SK-N-SH treated with all-trans-retinoic acid at 6 μM for 48 hours (cell line): ENCODE results near the gene GFRAL.

Experiments used
- ATAC-seq: fragments of 200-7000 bp; cut with Tn5 transposase; 3 replicates; pipeline ENCODE4 v1.9.1; 2020; ENCODE audit warnings: mild to moderate bottlenecking, moderate library complexity
- ARNTL ChIP-seq: fragments of 450-650 bp; formaldehyde crosslinking; IDR thresholded peaks from 2 replicates; pipeline ENCODE4 v1.5.0; 2020; ENCODE audit warnings: low read depth, mild to moderate bottlenecking, moderate library complexity, borderline replicate concordance
- BACH2 ChIP-seq: fragments of 250-450 bp; sonication (Bioruptor Pico); IDR thresholded peaks from 2 replicates; pipeline ENCODE4 v1.9.0; 2021; ENCODE audit warnings: mild to moderate bottlenecking, borderline replicate concordance
- CSDC2 ChIP-seq: fragments of 250-450 bp; sonication (Bioruptor Pico); IDR thresholded peaks from 2 replicates; pipeline ENCODE4 v1.5.0; 2020; ENCODE audit warnings: mild to moderate bottlenecking, moderate library complexity
- GLIS3 ChIP-seq: fragments of 250-450 bp; sonication (Bioruptor Pico); IDR thresholded peaks from 2 replicates; pipeline ENCODE4 v1.5.0; 2020; ENCODE audit warnings: mild to moderate bottlenecking, moderate library complexity
- ISL1 ChIP-seq: fragments of 250-450 bp; sonication (Bioruptor Pico); IDR thresholded peaks from 2 replicates; pipeline ENCODE4 v2.1.2; 2022; ENCODE audit warnings: mild to moderate bottlenecking, moderate library complexity
- OSR1 ChIP-seq: fragments of 250-450 bp; sonication (Bioruptor Pico); IDR thresholded peaks from 2 replicates; pipeline ENCODE4 v1.8.0; 2022; ENCODE audit warnings: moderate library complexity, mild to moderate bottlenecking, inconsistent platforms
- PPARA ChIP-seq: fragments of 250-450 bp; sonication (Bioruptor Pico); IDR thresholded peaks from 2 replicates; pipeline ENCODE4 v1.5.0; 2020; ENCODE audit warnings: mild to moderate bottlenecking, borderline replicate concordance
- RARB ChIP-seq: fragments of 250-450 bp; sonication (Bioruptor Pico); IDR thresholded peaks from 2 replicates; pipeline ENCODE4 v1.8.0; 2021; ENCODE audit warnings: mild to moderate bottlenecking, moderate library complexity
- SNAI2 ChIP-seq: fragments of 250-450 bp; sonication (Bioruptor Pico); IDR thresholded peaks from 2 replicates; pipeline ENCODE4 v1.5.0; 2020; ENCODE audit warnings: mild to moderate bottlenecking, moderate library complexity
- TCF4 ChIP-seq: fragments of 250-450 bp; sonication (Bioruptor Pico); IDR thresholded peaks from 2 replicates; pipeline ENCODE4 v1.8.0; 2021; ENCODE audit warnings: mild to moderate bottlenecking, moderate library complexity, borderline replicate concordance
- TOX ChIP-seq: fragments of 250-450 bp; sonication (Bioruptor Pico); IDR thresholded peaks from 2 replicates; pipeline ENCODE4 v1.8.0; 2021; ENCODE audit warnings: mild to moderate bottlenecking, moderate library complexity, borderline replicate concordance
- ZC3H10 ChIP-seq: fragments of 250-450 bp; sonication (Bioruptor Pico); IDR thresholded peaks from 2 replicates; pipeline ENCODE4 v1.5.1; 2021; ENCODE audit warnings: mild to moderate bottlenecking, moderate library complexity
- ZFP3 ChIP-seq: fragments of 250-450 bp; sonication (Bioruptor Pico); IDR thresholded peaks from 2 replicates; pipeline ENCODE4 v1.5.0; 2020; ENCODE audit warnings: mild to moderate bottlenecking, moderate library complexity
- ZFP30 ChIP-seq: fragments of 450-650 bp; formaldehyde crosslinking; IDR thresholded peaks from 2 replicates; pipeline ENCODE4 v1.5.0; 2022; ENCODE audit warnings: mild to moderate bottlenecking, moderate library complexity
- ZNF565 ChIP-seq: fragments of 450-650 bp; formaldehyde crosslinking; conservative IDR thresholded peaks from 2 replicates; pipeline ENCODE4 v1.5.0; 2020; ENCODE audit warnings: low read depth, mild to moderate bottlenecking, moderate library complexity
- ZNF70 ChIP-seq: fragments of 450-650 bp; formaldehyde crosslinking; IDR thresholded peaks from 2 replicates; pipeline ENCODE4 v1.5.0; 2020; ENCODE audit warnings: mild to moderate bottlenecking, moderate library complexity
- ZNF8 ChIP-seq: fragments of 450-650 bp; formaldehyde crosslinking; IDR thresholded peaks from 2 replicates; pipeline ENCODE4 v1.5.0; 2020; ENCODE audit warnings: mild to moderate bottlenecking, moderate library complexity
- TF ChIP-seq, protein P1 (sequence below): fragments of 250-450 bp; sonication (Bioruptor Pico); IDR thresholded peaks from 2 replicates; pipeline ENCODE4 v1.5.1; 2020; ENCODE audit warnings: low read depth, mild to moderate bottlenecking, moderate library complexity
- TF ChIP-seq, protein P2 (sequence below): fragments of 250-450 bp; sonication (Bioruptor Pico); IDR thresholded peaks from 2 replicates; pipeline ENCODE4 v1.5.0; 2020; ENCODE audit warnings: mild to moderate bottlenecking, moderate library complexity
- TF ChIP-seq, protein P3 (sequence below): fragments of 250-450 bp; sonication (Bioruptor Pico); IDR thresholded peaks from 2 replicates; pipeline ENCODE4 v1.8.0; 2020; ENCODE audit warnings: mild to moderate bottlenecking, moderate library complexity, borderline replicate concordance
- TF ChIP-seq, protein P4 (sequence below): fragments of 250-450 bp; sonication (Bioruptor Pico); IDR thresholded peaks from 2 replicates; pipeline ENCODE4 v1.5.1; 2021; ENCODE audit warnings: mild to moderate bottlenecking, moderate library complexity

The GFRAL gene

DNA sequence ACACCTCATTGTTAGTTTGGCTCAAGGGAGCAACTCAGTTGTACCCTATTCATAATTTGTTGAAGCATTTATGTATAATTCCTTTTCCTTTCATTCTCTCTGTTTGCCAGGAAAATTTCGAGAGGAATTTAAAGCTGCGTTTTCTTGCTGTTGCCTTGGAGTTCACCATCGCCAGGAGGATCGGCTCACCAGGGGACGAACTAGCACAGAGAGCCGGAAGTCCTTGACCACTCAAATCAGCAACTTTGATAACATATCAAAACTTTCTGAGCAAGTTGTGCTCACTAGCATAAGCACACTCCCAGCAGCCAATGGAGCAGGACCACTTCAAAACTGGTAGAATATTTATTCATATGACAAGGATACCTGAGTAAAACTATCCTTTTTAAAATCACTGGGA is 45.2 kb upstream of the GFRAL start:
- ATAC-seq, result no peak

DNA sequence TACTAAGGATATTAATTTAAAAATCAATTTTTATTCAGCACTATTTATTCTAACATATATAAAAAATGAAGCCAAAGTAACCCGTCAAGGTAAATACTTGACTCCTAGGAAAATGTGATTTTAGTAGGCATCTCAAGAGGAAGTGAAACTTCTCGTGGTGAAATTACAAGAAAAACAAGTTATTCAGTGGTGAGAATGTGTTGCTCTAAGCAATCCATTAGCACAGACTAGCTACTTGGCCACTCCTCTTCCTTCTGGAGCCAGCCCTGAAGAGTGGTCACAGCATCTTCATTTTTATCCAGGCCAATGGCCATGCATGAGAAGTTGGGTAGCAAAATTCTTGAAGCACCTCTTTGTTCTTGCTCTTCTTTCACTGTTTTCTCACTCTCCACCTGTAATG is 40.4 kb upstream of the GFRAL start:
- ATAC-seq, result no peak
- no peak for TF ChIP-seq ZNF70 (CRISPR knock-in tag)
- TF ChIP-seq, protein P1, sequence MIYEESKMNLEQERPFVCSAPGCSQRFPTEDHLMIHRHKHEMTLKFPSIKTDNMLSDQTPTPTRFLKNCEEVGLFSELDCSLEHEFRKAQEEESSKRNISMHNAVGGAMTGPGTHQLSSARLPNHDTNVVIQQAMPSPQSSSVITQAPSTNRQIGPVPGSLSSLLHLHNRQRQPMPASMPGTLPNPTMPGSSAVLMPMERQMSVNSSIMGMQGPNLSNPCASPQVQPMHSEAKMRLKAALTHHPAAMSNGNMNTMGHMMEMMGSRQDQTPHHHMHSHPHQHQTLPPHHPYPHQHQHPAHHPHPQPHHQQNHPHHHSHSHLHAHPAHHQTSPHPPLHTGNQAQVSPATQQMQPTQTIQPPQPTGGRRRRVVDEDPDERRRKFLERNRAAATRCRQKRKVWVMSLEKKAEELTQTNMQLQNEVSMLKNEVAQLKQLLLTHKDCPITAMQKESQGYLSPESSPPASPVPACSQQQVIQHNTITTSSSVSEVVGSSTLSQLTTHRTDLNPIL (CRISPR knock-in tag), result no peak
- TF ChIP-seq, protein P2, sequence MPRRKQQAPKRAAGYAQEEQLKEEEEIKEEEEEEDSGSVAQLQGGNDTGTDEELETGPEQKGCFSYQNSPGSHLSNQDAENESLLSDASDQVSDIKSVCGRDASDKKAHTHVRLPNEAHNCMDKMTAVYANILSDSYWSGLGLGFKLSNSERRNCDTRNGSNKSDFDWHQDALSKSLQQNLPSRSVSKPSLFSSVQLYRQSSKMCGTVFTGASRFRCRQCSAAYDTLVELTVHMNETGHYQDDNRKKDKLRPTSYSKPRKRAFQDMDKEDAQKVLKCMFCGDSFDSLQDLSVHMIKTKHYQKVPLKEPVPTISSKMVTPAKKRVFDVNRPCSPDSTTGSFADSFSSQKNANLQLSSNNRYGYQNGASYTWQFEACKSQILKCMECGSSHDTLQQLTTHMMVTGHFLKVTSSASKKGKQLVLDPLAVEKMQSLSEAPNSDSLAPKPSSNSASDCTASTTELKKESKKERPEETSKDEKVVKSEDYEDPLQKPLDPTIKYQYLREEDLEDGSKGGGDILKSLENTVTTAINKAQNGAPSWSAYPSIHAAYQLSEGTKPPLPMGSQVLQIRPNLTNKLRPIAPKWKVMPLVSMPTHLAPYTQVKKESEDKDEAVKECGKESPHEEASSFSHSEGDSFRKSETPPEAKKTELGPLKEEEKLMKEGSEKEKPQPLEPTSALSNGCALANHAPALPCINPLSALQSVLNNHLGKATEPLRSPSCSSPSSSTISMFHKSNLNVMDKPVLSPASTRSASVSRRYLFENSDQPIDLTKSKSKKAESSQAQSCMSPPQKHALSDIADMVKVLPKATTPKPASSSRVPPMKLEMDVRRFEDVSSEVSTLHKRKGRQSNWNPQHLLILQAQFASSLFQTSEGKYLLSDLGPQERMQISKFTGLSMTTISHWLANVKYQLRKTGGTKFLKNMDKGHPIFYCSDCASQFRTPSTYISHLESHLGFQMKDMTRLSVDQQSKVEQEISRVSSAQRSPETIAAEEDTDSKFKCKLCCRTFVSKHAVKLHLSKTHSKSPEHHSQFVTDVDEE, result no peak
- no peak for TF ChIP-seq OSR1 (CRISPR knock-in tag)
- TF ChIP-seq, protein P3, sequence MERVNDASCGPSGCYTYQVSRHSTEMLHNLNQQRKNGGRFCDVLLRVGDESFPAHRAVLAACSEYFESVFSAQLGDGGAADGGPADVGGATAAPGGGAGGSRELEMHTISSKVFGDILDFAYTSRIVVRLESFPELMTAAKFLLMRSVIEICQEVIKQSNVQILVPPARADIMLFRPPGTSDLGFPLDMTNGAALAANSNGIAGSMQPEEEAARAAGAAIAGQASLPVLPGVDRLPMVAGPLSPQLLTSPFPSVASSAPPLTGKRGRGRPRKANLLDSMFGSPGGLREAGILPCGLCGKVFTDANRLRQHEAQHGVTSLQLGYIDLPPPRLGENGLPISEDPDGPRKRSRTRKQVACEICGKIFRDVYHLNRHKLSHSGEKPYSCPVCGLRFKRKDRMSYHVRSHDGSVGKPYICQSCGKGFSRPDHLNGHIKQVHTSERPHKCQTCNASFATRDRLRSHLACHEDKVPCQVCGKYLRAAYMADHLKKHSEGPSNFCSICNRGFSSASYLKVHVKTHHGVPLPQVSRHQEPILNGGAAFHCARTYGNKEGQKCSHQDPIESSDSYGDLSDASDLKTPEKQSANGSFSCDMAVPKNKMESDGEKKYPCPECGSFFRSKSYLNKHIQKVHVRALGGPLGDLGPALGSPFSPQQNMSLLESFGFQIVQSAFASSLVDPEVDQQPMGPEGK (CRISPR knock-in tag), result no peak
- no peak for TF ChIP-seq ZFP3 (CRISPR knock-in tag)
- no peak for TF ChIP-seq PPARA
- TF ChIP-seq TCF4, result no peak
- no peak for TF ChIP-seq ZC3H10
- TF ChIP-seq ZFP30 (CRISPR knock-in tag), result no peak
- TF ChIP-seq BACH2 (CRISPR knock-in tag), result no peak
- TF ChIP-seq RARB (CRISPR knock-in tag), result no peak
- no peak for TF ChIP-seq SNAI2 (CRISPR knock-in tag)
- TF ChIP-seq ISL1 (CRISPR knock-in tag), result no peak
- no peak for TF ChIP-seq ZNF8 (CRISPR knock-in tag)
- no peak for TF ChIP-seq ZNF565 (CRISPR knock-in tag)
- no peak for TF ChIP-seq GLIS3 (CRISPR knock-in tag)
- TF ChIP-seq ARNTL (CRISPR knock-in tag), result no peak
- TF ChIP-seq, protein P4, sequence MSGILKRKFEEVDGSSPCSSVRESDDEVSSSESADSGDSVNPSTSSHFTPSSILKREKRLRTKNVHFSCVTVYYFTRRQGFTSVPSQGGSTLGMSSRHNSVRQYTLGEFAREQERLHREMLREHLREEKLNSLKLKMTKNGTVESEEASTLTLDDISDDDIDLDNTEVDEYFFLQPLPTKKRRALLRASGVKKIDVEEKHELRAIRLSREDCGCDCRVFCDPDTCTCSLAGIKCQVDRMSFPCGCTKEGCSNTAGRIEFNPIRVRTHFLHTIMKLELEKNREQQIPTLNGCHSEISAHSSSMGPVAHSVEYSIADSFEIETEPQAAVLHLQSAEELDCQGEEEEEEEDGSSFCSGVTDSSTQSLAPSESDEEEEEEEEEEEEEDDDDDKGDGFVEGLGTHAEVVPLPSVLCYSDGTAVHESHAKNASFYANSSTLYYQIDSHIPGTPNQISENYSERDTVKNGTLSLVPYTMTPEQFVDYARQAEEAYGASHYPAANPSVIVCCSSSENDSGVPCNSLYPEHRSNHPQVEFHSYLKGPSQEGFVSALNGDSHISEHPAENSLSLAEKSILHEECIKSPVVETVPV, result no peak
- TF ChIP-seq TOX, result no peak
- TF ChIP-seq, all 23 proteins: peak for 0

More for the DNA sequence above, 45.2 kb upstream of the GFRAL start:
- TF ChIP-seq CSDC2 (no peak), ZNF8 (CRISPR knock-in tag) (no peak), ZNF565 (CRISPR knock-in tag) (no peak), OSR1 (CRISPR knock-in tag) (no peak), TCF4 (no peak), ZC3H10 (no peak), GLIS3 (CRISPR knock-in tag) (no peak)
- TF ChIP-seq, protein P3 (CRISPR knock-in tag), result no peak
- TF ChIP-seq, protein P1 (CRISPR knock-in tag), result no peak
- TF ChIP-seq, all 23 proteins: peak for 0
